Transverse colon (tissue), 4 donors: ENCODE data around the gene VPREB3. TPM values are rescaled to one million over a fixed set of nuclear protein-coding genes. Genes with fewer than 3 reads are reported as not detected.

Source experiments
- DNase-seq: peaks from one replicate; pipeline ENCODE4 v3.0.0-alpha.2; 2019
- H3K27ac ChIP-seq, 4 donors: fragments of 200-600 bp; sonication (generic); 2 replicates each; pipeline ENCODE4 v1.5.1; 2016 to 2018; ENCODE audit warnings: inconsistent platforms in 4 of 4
- H3K27me3 ChIP-seq: fragments of 200-600 bp; sonication (generic); 2 replicates; pipeline ENCODE4 v1.5.1; 2017; ENCODE audit warnings: inconsistent platforms
- H3K36me3 ChIP-seq, 4 donors: fragments of 200-600 bp; sonication (generic); 2 replicates each; pipeline ENCODE4 v1.5.1; 2017 to 2019; ENCODE audit warnings: inconsistent platforms in 4 of 4
- H3K4me1 ChIP-seq, 4 donors: fragments of 200-600 bp; sonication (generic); 2 replicates each; pipeline ENCODE4 v1.5.1; 2017 to 2020; ENCODE audit warnings: inconsistent platforms in 4 of 4
- H3K4me3 ChIP-seq, 4 donors: fragments of 200-600 bp; sonication (generic); 1 replicate in 1 of 4; 2 replicates in 3 of 4; pipeline versions ENCODE4 v1.5.1 to v1.6.1; 2017 to 2019; ENCODE audit warnings: inconsistent platforms in 4 of 4
- H3K9me3 ChIP-seq, 2 donors: fragments of 200-600 bp; sonication (generic); 2 replicates each; pipeline ENCODE4 v1.5.1; 2017 to 2019; ENCODE audit warnings: inconsistent platforms in 2 of 2
- EP300 ChIP-seq: sonication (generic); formaldehyde crosslinking; IDR thresholded peaks from one replicate; pipeline ENCODE4 v1.6.1; 2017; ENCODE audit warnings: antibody characterized with exemption, low read depth
- POLR2A ChIP-seq: fragments of 450-650 bp; IDR thresholded peaks from one replicate; pipeline ENCODE4 v1.6.1; 2016; ENCODE audit warnings: antibody characterized with exemption, mild to moderate bottlenecking, moderate library complexity
- POLR2AphosphoS5 ChIP-seq, 3 donors: sonication (generic); formaldehyde crosslinking; IDR thresholded peaks; one replicate each; pipeline ENCODE4 v1.6.1; 2016; ENCODE audit warnings: antibody characterized with exemption in 3 of 3
- WGBS, 2 donors: methylation state at CpG; one replicate each; pipeline ENCODE4 v1.1.5; 2018; ENCODE audit warnings: low coverage in 1 of 2; 5-methylcytosine and 5-hydroxymethylcytosine counted together
- in situ Hi-C, 4 donors: fragments of 200-750 bp; cut with MboI; loops; one replicate each; pipeline versions ENCODE4 v1.15.0 to v1.15.1; 2017; ENCODE audit warnings: low sequenced_read_pairs in 3 of 4, low pct_ligation_motif_present in 1 of 4, low pct_unique_long_range_greater_than_20kb in 1 of 4
- intact Hi-C: fragments of 100-400 bp; cut with DNase I; formaldehyde crosslinking; loops from one replicate; pipeline ENCODE4 v1.15.1; 2023; ENCODE audit warnings: low total_unique reads
- total RNA-seq, 4 donors: library from RNA; depleted of rRNA; stranded (reverse); fragments of >200 nt; gene quantifications; one replicate each; pipeline ENCODE4 v1.1.0, GENCODE V29; 2016
- TF ChIP-seq, protein P1 (sequence below), 5 experiments: fragments of 200-600 bp in 3 of 5; fragments of 450-650 bp in 2 of 5; sonication (generic) in 3 of 5; IDR thresholded peaks; 1 replicate in 2 of 5; 2 replicates in 3 of 5; pipeline ENCODE4 v1.5.1; 2016 to 2017; ENCODE audit warnings: antibody characterized with exemption in 5 of 5, inconsistent platforms in 3 of 5, mild to moderate bottlenecking in 2 of 5, moderate library complexity in 1 of 5

VPREB3 gene
- total RNA-seq, 4 donors from 2014 or later, result 2.6 to 5.4 TPM; not detected in 2

DNA sequence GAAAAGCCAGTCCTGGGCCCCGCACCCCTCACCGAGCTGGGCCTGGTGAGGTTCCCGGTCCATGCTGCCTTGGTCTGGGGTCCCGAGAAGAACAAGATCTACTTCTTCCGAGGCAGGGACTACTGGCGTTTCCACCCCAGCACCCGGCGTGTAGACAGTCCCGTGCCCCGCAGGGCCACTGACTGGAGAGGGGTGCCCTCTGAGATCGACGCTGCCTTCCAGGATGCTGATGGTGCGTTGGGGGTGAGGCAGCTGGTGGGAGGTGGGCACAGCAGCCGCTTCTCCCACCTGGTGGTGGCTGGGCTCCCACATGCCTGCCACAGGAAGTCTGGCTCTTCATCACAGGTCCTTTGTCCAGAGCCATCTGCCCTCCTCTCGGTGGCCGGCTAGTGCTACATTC lies 28.0 kb upstream of the VPREB3 start:
- intact Hi-C loops (no loop called here), in situ Hi-C loops (loop anchor here in 2 of 4 donors (10.0 kb wide), 1 partner anchor 63 kb away; no protein-coding TSS in a partner anchor)
- no peak for DNase-seq
- Histone ChIP-seq H3K4me3 (no peak overlapping the region), H3K27ac (no peak overlapping the region), H3K27me3 (no peaks in the 10 kb centered on the region), H3K9me3 (no peaks in the 10 kb centered on the region), H3K4me1 (peaks cover 4 to 25% (median 20%) of the 10 kb centered on the region in 4 donors), H3K36me3 (no peaks in the 10 kb centered on the region)
- WGBS, 2 donors, result 82% methylated on average over 5 of the region's 16 CpGs; no CpG with 5 or more reads in 1 of the 2 donors
- TF ChIP-seq POLR2A (no peak), EP300 (no peak), POLR2AphosphoS5 (IDR thresholded peaks at IDR 0.05) (no peak)
- TF ChIP-seq, protein P1, sequence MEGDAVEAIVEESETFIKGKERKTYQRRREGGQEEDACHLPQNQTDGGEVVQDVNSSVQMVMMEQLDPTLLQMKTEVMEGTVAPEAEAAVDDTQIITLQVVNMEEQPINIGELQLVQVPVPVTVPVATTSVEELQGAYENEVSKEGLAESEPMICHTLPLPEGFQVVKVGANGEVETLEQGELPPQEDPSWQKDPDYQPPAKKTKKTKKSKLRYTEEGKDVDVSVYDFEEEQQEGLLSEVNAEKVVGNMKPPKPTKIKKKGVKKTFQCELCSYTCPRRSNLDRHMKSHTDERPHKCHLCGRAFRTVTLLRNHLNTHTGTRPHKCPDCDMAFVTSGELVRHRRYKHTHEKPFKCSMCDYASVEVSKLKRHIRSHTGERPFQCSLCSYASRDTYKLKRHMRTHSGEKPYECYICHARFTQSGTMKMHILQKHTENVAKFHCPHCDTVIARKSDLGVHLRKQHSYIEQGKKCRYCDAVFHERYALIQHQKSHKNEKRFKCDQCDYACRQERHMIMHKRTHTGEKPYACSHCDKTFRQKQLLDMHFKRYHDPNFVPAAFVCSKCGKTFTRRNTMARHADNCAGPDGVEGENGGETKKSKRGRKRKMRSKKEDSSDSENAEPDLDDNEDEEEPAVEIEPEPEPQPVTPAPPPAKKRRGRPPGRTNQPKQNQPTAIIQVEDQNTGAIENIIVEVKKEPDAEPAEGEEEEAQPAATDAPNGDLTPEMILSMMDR (IDR thresholded peaks at IDR 0.05), result no peak

DNA sequence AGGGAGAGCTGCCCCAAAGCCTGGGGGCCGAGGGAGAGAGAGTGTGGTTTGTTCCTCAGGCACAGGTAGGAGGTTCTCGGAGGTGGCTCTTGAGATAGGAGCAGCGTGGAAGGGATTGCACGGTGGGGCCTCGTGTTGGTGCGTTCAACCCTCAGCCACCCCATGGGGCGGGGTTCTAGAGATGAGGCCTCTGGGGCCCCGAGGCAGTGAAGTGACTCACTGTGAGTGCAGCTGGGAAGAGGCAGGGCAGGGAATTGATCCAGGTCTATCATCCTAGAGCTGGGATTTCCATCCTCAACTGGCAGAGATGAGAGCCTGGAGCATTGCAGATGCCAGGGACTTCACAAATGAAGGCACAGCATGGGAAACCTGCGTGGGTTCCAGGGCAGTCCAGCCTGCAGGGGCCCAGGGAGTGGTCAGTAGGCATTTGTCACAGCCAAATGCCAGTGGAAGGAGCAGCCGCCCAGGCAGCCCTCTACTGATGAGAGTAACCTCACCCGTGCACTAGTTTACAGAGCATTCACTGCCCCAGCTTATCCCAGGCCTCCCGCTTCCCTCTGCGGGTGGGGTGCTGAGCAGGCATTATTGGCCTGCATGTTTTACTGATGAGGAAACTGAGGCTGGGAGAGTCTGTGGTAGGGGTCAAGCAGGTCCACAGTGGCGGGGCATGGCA lies 27.4 kb upstream of the VPREB3 start:
- DNase-seq, result no peak
- 76% methylated on average over 14 of the region's 14 CpGs; no CpG with 5 or more reads in 1 of the 2 donors for WGBS, 2 donors
- H3K27me3 ChIP-seq, result no peaks in the 10 kb centered on the region
- TF ChIP-seq POLR2AphosphoS5 (IDR thresholded peaks at IDR 0.05), result no peak
- TF ChIP-seq, protein P1 (IDR thresholded peaks at IDR 0.05), result no peak
- no peak for TF ChIP-seq POLR2A
- no peak for TF ChIP-seq EP300
- H3K36me3 ChIP-seq, result no peaks in the 10 kb centered on the region
- in situ Hi-C loops, result loop anchor here in 2 of 4 donors (10.0 kb wide), 1 partner anchor 63 kb away; no protein-coding TSS in a partner anchor
- H3K4me3 ChIP-seq, result no peak overlapping the region
- no peak overlapping the region for H3K27ac ChIP-seq
- intact Hi-C loops, result no loop called here
- H3K4me1 ChIP-seq, result peaks cover 4 to 25% (median 20%) of the 10 kb centered on the region in 4 donors
- no peaks in the 10 kb centered on the region for H3K9me3 ChIP-seq

DNA sequence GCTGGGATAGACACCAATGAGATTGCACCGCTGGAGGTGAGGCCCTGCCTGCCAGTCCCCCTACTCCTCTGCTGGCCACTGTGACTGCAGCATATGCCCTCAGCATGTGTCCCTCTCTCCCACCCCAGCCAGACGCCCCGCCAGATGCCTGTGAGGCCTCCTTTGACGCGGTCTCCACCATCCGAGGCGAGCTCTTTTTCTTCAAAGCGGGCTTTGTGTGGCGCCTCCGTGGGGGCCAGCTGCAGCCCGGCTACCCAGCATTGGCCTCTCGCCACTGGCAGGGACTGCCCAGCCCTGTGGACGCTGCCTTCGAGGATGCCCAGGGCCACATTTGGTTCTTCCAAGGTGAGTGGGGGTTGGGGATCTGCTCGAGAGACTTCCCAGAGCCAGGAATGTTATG lies 26.8 kb upstream of the VPREB3 start:
- TF ChIP-seq, protein P1 (IDR thresholded peaks at IDR 0.05), result no peak
- TF ChIP-seq POLR2AphosphoS5 (IDR thresholded peaks at IDR 0.05), result no peak
- 85% methylated on average over 15 of the region's 15 CpGs; no CpG with 5 or more reads in 1 of the 2 donors for WGBS, 2 donors

DNA sequence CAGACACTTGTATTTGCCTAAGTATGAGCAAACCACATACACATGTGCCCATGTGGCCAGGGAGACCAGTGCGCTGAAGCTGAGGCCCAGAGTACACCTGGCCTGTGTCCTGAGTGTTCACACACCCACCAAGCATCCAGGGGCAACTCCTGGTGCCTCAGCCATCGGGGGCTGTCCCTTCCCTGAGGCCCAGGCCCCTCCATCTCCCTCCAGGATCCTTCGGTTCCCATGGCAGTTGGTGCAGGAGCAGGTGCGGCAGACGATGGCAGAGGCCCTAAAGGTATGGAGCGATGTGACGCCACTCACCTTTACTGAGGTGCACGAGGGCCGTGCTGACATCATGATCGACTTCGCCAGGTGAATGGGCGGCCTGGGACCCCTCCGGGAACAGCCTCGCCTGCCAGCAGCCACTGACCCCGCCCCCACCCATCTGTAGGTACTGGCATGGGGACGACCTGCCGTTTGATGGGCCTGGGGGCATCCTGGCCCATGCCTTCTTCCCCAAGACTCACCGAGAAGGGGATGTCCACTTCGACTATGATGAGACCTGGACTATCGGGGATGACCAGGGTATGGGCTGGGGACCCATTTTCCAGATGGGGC lies 26.0 kb upstream of the VPREB3 start:
- in situ Hi-C loops (loop anchor here in 2 of 4 donors (10.0 kb wide), 1 partner anchor 65 kb away; no protein-coding TSS in a partner anchor), intact Hi-C loops (no loop called here)
- H3K4me3 ChIP-seq, result no peak overlapping the region
- H3K4me1 ChIP-seq, result peaks cover 0 to 16% (median 14%) of the 10 kb centered on the region in 4 donors
- H3K27me3 ChIP-seq, result no peaks in the 10 kb centered on the region
- TF ChIP-seq, protein P1 (IDR thresholded peaks at IDR 0.05), result no peak
- no peak for TF ChIP-seq EP300
- no peak for TF ChIP-seq POLR2AphosphoS5 (IDR thresholded peaks at IDR 0.05)
- no peak for TF ChIP-seq POLR2A
- no peaks in the 10 kb centered on the region for H3K36me3 ChIP-seq
- H3K27ac ChIP-seq, result no peak overlapping the region
- H3K9me3 ChIP-seq, result no peaks in the 10 kb centered on the region
- 91% methylated on average over 20 of the region's 20 CpGs; no CpG with 5 or more reads in 1 of the 2 donors for WGBS, 2 donors
- no peak for DNase-seq

More for the DNA sequence above, 26.8 kb upstream of the VPREB3 start:
- no peak overlapping the region for H3K4me3 ChIP-seq
- intact Hi-C loops, result no loop called here
- H3K27ac ChIP-seq, result no peak overlapping the region
- DNase-seq, result no peak
- peaks cover under 1 to 20% (median 15%) of the 10 kb centered on the region in 4 donors for H3K4me1 ChIP-seq
- in situ Hi-C loops, result loop anchor here in 2 of 4 donors (10.0 kb wide), 1 partner anchor 64 kb away; no protein-coding TSS in a partner anchor
- H3K36me3 ChIP-seq, result no peaks in the 10 kb centered on the region
- H3K27me3 ChIP-seq, result no peaks in the 10 kb centered on the region
- H3K9me3 ChIP-seq, result no peaks in the 10 kb centered on the region
